NT2/D1 (cell line): ENCODE results near the gene NRXN3.

Experiments
- SUZ12 ChIP-seq: IDR thresholded peaks from 2 replicates; pipeline ENCODE4 v1.6.1; 2011; ENCODE audit not compliant: insufficient read length, insufficient read depth; ENCODE audit errors: extremely low read depth
- ZNF274 ChIP-seq: IDR thresholded peaks from 2 replicates; pipeline ENCODE4 v1.6.1; 2011; ENCODE audit warnings: mild to moderate bottlenecking, low read depth, low read length

GRCh38 chr14:78123650-78124253 is 46.4 kb upstream of the NRXN3 start:
- TF ChIP-seq ZNF274 (no peak), SUZ12 (no peak)
